B cell (primary cell): ENCODE results near the gene RASA2. TPM values are rescaled to one million over a fixed set of nuclear protein-coding genes. Genes with fewer than 3 reads are reported as not detected.

Experiments
- ATAC-seq: fragments of 200-7000 bp; cut with Tn5 transposase; one replicate; pipeline ENCODE4 v1.10.0; 2021; ENCODE audit warnings: low read depth, mild to moderate bottlenecking, moderate number of reproducible peaks, moderate library complexity
- CTCF ChIA-PET: fragments of 350-600 bp; sonication (Branson Sonifier 250); formaldehyde crosslinking; loops from one replicate; lab custom pipeline; 2021; ENCODE audit warnings: antibody characterized with exemption, inconsistent platforms; lab: Charles Lee
- POLR2A ChIA-PET: fragments of 350-600 bp; sonication (Branson Sonifier 250); formaldehyde crosslinking; loops from one replicate; lab custom pipeline; 2021; ENCODE audit warnings: antibody characterized with exemption; lab: Charles Lee
- DNase-seq: peaks from one replicate; pipeline ENCODE4 v3.0.0; 2013
- H2AFZ ChIP-seq: 2 replicates; pipeline ENCODE4 v1.6.1; 2012; ENCODE audit warnings: mild to moderate bottlenecking, low read depth, low read length; ENCODE audit not compliant: insufficient read depth, poor library complexity, severe bottlenecking
- H3K27ac ChIP-seq, 2 donors: 1 replicate in 1 of 2; 2 replicates in 1 of 2; pipeline ENCODE4 v1.5.1; 2012 to 2013; ENCODE audit warnings: low read length in 2 of 2, mild to moderate bottlenecking in 2 of 2, moderate library complexity in 1 of 2
- H3K27me3 ChIP-seq, 4 experiments: fragments of 200-600 bp in 1 of 4; sonication (generic) in 1 of 4; replicated peaks in 1 of 4; 1 replicate in 2 of 4; 2 replicates in 2 of 4; pipeline versions ENCODE4 v1.6.1 to v1.7.0; 2013 to 2016; ENCODE audit warnings: low read length in 3 of 4, mild to moderate bottlenecking in 2 of 4, mixed read lengths in 1 of 4, moderate library complexity in 1 of 4; ENCODE audit not compliant: insufficient read depth in 4 of 4, control insufficient read depth in 3 of 4; ENCODE audit errors: control extremely low read depth in 1 of 4
- H3K36me3 ChIP-seq, 2 experiments: replicated peaks in 1 of 2; 1 replicate in 1 of 2; 2 replicates in 1 of 2; pipeline versions ENCODE4 v1.6.1 to v1.7.1; 2013; ENCODE audit warnings: low read length in 1 of 2; ENCODE audit not compliant: insufficient read depth in 2 of 2, control insufficient read depth in 1 of 2; ENCODE audit errors: control extremely low read depth in 1 of 2, extremely low read depth in 1 of 2
- H3K4me1 ChIP-seq, 2 donors: fragments of 200-600 bp in 1 of 2; sonication (generic) in 1 of 2; 1 replicate in 1 of 2; 2 replicates in 1 of 2; pipeline versions ENCODE4 v1.5.1 to v1.6.1; 2013 to 2017; ENCODE audit warnings: low read length in 2 of 2; ENCODE audit not compliant: control insufficient read depth in 2 of 2, insufficient read depth in 2 of 2
- H3K4me2 ChIP-seq: replicated peaks from 2 replicates; pipeline ENCODE3; 2012; ENCODE audit warnings: mild to moderate bottlenecking, low read depth, low read length; ENCODE audit not compliant: poor library complexity, severe bottlenecking
- H3K4me3 ChIP-seq, 5 experiments: fragments of 200-600 bp in 1 of 5; sonication (generic) in 1 of 5; 1 replicate in 3 of 5; 2 replicates in 2 of 5; pipeline versions ENCODE4 v1.5.1 to v1.7.0; 2011 to 2016; ENCODE audit warnings: low read length in 4 of 5, mild to moderate bottlenecking in 4 of 5, low read depth in 2 of 5, control low read depth in 1 of 5, moderate library complexity in 1 of 5; ENCODE audit not compliant: insufficient read depth in 1 of 5; ENCODE audit errors: control extremely low read depth in 1 of 5, extremely low read depth in 1 of 5
- H3K79me2 ChIP-seq: fragments of 200-600 bp; sonication (generic); one replicate; pipeline ENCODE4 v1.6.0; 2016; ENCODE audit warnings: low read length; ENCODE audit not compliant: control insufficient read depth, insufficient read depth
- H3K9ac ChIP-seq: fragments of 200-600 bp; sonication (generic); 2 replicates; pipeline ENCODE4 v1.6.1; 2017; ENCODE audit warnings: mild to moderate bottlenecking, low read length, moderate library complexity
- H3K9me3 ChIP-seq, 3 donors: one replicate each; pipeline versions ENCODE4 v1.6.1 to v1.7.1; 2013; ENCODE audit warnings: low read length in 2 of 3; ENCODE audit not compliant: control insufficient read depth in 2 of 3, insufficient read depth in 1 of 3; ENCODE audit errors: control extremely low read depth in 1 of 3
- H4K20me1 ChIP-seq: 2 replicates; pipeline ENCODE4 v1.6.0; 2012; ENCODE audit warnings: mild to moderate bottlenecking, low read length; ENCODE audit not compliant: insufficient read depth, control insufficient read depth, poor library complexity, severe bottlenecking
- H3K27ac Mint-ChIP-seq: one replicate; pipeline ENCODE4 v1.8.0; 2021; ENCODE audit warnings: mixed read lengths
- H3K27me3 Mint-ChIP-seq: one replicate; pipeline ENCODE4 v1.8.0; 2021; ENCODE audit warnings: mixed read lengths
- H3K4me1 Mint-ChIP-seq: one replicate; pipeline ENCODE4 v1.8.0; 2021; ENCODE audit warnings: mixed read lengths
- H3K4me3 Mint-ChIP-seq: one replicate; pipeline ENCODE4 v1.8.0; 2021; ENCODE audit warnings: mixed read lengths
- H3K9me3 Mint-ChIP-seq: one replicate; pipeline ENCODE4 v1.8.0; 2022; ENCODE audit warnings: mixed read lengths; ENCODE audit not compliant: insufficient read depth
- CTCF ChIP-seq: fragments of 200-600 bp; IDR thresholded peaks from one replicate; pipeline ENCODE4 v1.8.0; 2022; ENCODE audit warnings: antibody characterized with exemption, mild to moderate bottlenecking
- EZH2 ChIP-seq: IDR thresholded peaks from 2 replicates; pipeline ENCODE4 v1.6.1; 2012; ENCODE audit warnings: borderline replicate concordance, low read depth, mild to moderate bottlenecking, moderate library complexity, low read length; ENCODE audit not compliant: insufficient read depth, poor library complexity, severe bottlenecking
- WGBS: methylation state at CpG from one replicate; pipeline ENCODE4 v1.1.5; 2013; ENCODE audit warnings: missing lambda C conversion rate; ENCODE audit not compliant: insufficient coverage; 5-methylcytosine and 5-hydroxymethylcytosine counted together
- intact Hi-C: fragments of 100-400 bp; cut with micrococcal nuclease; formaldehyde crosslinking; loops from one replicate; pipeline ENCODE4 v1.10.0; 2022
- polyA plus RNA-seq: library from polyadenylated mRNA; depleted of rRNA; stranded (reverse); fragments of >200 nt; gene quantifications from 2 replicates; pipeline ENCODE4 v1.2.3, GENCODE V29; 2012
- total RNA-seq, 2 donors: library from RNA; stranded (reverse); fragments of 120-200 nt in 1 of 2; gene quantifications; 1 replicate in 1 of 2; 2 replicates in 1 of 2; pipeline versions ENCODE4 v1.2.3 to v1.2.4, GENCODE V29; 2013 to 2022

RASA2 gene
- total and polyA plus RNA-seq, 2 donors (not counting 1 experiment from before 2014, with no cell fraction given): 12.3 to 47.7 TPM

- no peak overlapping the region for H3K4me3 Mint-ChIP-seq
- peaks cover 20% of the 10 kb centered on the region for H3K4me1 Mint-ChIP-seq
- H3K4me2 ChIP-seq: no peak overlapping the region
- 100% methylated on average over 2 of the region's 3 CpGs for WGBS
- no peaks in the 10 kb centered on the region for H3K27me3 Mint-ChIP-seq
- POLR2A ChIA-PET: interaction anchor here (0.7 kb wide), 2 partner anchors 8 to 102 kb away, joined by 3 read pairs; no protein-coding TSS in a partner anchor
- DNase-seq: no peak
- peaks cover 14 to 16% of the 10 kb centered on the region in 2 donors for H3K4me1 ChIP-seq
- no peaks in the 10 kb centered on the region for H3K79me2 ChIP-seq
- no peak overlapping the region for H3K4me3 ChIP-seq
- H4K20me1 ChIP-seq: no peaks in the 10 kb centered on the region
- no peak overlapping the region for H3K27ac ChIP-seq
- no peak overlapping the region for H3K27ac Mint-ChIP-seq
- no peak overlapping the region for H3K9ac ChIP-seq
- TF ChIP-seq EZH2 (no peak), CTCF (no peak)
- H3K36me3 ChIP-seq: no peaks in the 10 kb centered on the region
- no peak overlapping the region for H2AFZ ChIP-seq
- H3K9me3 ChIP-seq: no peaks in the 10 kb centered on the region
- H3K27me3 ChIP-seq: no peaks in the 10 kb centered on the region
- H3K9me3 Mint-ChIP-seq: no peaks in the 10 kb centered on the region
- ATAC-seq: no peak
- CTCF ChIA-PET: interaction anchor here (0.6 to 12.6 kb wide), 9 partner anchors 9 to 557 kb away, joined by 3 to 409 read pairs (median 5); no protein-coding TSS in a partner anchor
- intact Hi-C loops: loop anchor here (10.0 kb wide), 1 partner anchor 223 kb away; the partner anchor contains the start of gene PXYLP1
These were observed 29.1 kb upstream of the RASA2 start for GRCh38 chr3:141457624-141458236.

GRCh38 chr3:141459008-141459407 is 27.8 kb upstream of the RASA2 start:
- no peak overlapping the region for H3K4me3 Mint-ChIP-seq
- no peak for TF ChIP-seq CTCF
- no peaks in the 10 kb centered on the region for H3K27me3 Mint-ChIP-seq
- Histone ChIP-seq H3K4me2 (no peak overlapping the region), H3K36me3 (no peaks in the 10 kb centered on the region), H3K79me2 (no peaks in the 10 kb centered on the region), H4K20me1 (no peaks in the 10 kb centered on the region), H3K9me3 (peaks cover 0 to 8% (median 4%) of the 10 kb centered on the region in 3 donors), H2AFZ (no peak overlapping the region), H3K4me3 (no peak overlapping the region), H3K4me1 (peaks cover 14 to 16% of the 10 kb centered on the region in 2 donors), H3K27ac (no peak overlapping the region), H3K27me3 (no peaks in the 10 kb centered on the region), H3K9ac (no peak overlapping the region)
- CTCF ChIA-PET: interaction anchor here (0.6 to 12.6 kb wide), 22 partner anchors 8 to 416 kb away, joined by 3 to 409 read pairs (median 6); no protein-coding TSS in a partner anchor
- ATAC-seq (no peak), DNase-seq (no peak)
- no peaks in the 10 kb centered on the region for H3K9me3 Mint-ChIP-seq
- 93% methylated on average over 5 of the region's 7 CpGs for WGBS
- H3K27ac Mint-ChIP-seq: no peak overlapping the region
- H3K4me1 Mint-ChIP-seq: peaks cover 20% of the 10 kb centered on the region
- intact Hi-C loops: loop anchor here (10.0 kb wide), 1 partner anchor 224 kb away; the partner anchor contains the start of gene PXYLP1
- POLR2A ChIA-PET: no interaction called here
